HUES6 (cell line): ENCODE data around the gene QPCT.
"Not testable (repeated sequence)": the region's sequence is repeated elsewhere in the genome, so short reads cannot be mapped to it uniquely, and the experiment has no call there.

ENCODE experiments used
- H3K27ac ChIP-seq: 2 replicates; pipeline ENCODE4 v1.7.0; 2013; ENCODE audit warnings: low read depth, mild to moderate bottlenecking, low read length, inconsistent platforms
- H3K27me3 ChIP-seq: 2 replicates; pipeline ENCODE4 v1.6.1; 2013; ENCODE audit warnings: low read length; ENCODE audit not compliant: control insufficient read depth, insufficient read depth
- H3K36me3 ChIP-seq: 2 replicates; pipeline ENCODE4 v1.6.1; 2013; ENCODE audit warnings: low read length; ENCODE audit not compliant: control insufficient read depth, insufficient read depth
- H3K4me1 ChIP-seq: 2 replicates; pipeline ENCODE4 v1.6.1; 2013; ENCODE audit warnings: low read length; ENCODE audit not compliant: control insufficient read depth, insufficient read depth
- H3K4me3 ChIP-seq: 2 replicates; pipeline ENCODE4 v1.5.1; 2013; ENCODE audit warnings: low read depth, low read length
- H3K9ac ChIP-seq: one replicate; pipeline ENCODE4 v1.6.1; 2013; ENCODE audit warnings: mild to moderate bottlenecking, low read length
- H3K9me3 ChIP-seq: 2 replicates; pipeline ENCODE4 v1.6.1; 2013; ENCODE audit warnings: low read depth, low read length; ENCODE audit not compliant: control insufficient read depth, insufficient read depth

Gene QPCT

GRCh38 chr2:37344453-37345361 is at the start of gene QPCT:
QPCT (plus strand) TSS chr2:37344630; CDS start chr2:37344732, 102 bp downstream.
- Histone ChIP-seq H3K36me3 (no peaks in the 10 kb centered on the region), H3K9ac (peak within 1 kb of the TSS; percentile 86), H3K4me3 (peak within 1 kb of the TSS; percentile 93), H3K27ac (peak within 1 kb of the TSS; percentile 38; the same call in 1 of the 2 replicates), H3K4me1 (peaks cover 39% of the 10 kb centered on the region), H3K27me3 (no peaks in the 10 kb centered on the region), H3K9me3 (no peaks in the 10 kb centered on the region)

GRCh38 chr2:37294858-37295257 is 49.6 kb upstream of the QPCT start:
- H3K4me3 ChIP-seq, H3K9me3 ChIP-seq, H3K9ac ChIP-seq, H3K27me3 ChIP-seq, H3K27ac ChIP-seq, H3K4me1 ChIP-seq: not testable (repeated sequence)
- H3K36me3 ChIP-seq = peaks cover 26% of the 10 kb centered on the region

GRCh38 chr2:37295469-37296073 is 48.9 kb upstream of the QPCT start:
- no peak overlapping the region for H3K27ac ChIP-seq
- no peak overlapping the region for H3K9ac ChIP-seq
- H3K27me3 ChIP-seq = no peaks in the 10 kb centered on the region
- H3K36me3 ChIP-seq = peaks cover 19% of the 10 kb centered on the region
- no peaks in the 10 kb centered on the region for H3K4me1 ChIP-seq
- no peaks in the 10 kb centered on the region for H3K9me3 ChIP-seq
- no peak overlapping the region for H3K4me3 ChIP-seq

GRCh38 chr2:37297632-37298031 is 46.8 kb upstream of the QPCT start:
- Histone ChIP-seq H3K9me3 (no peaks in the 10 kb centered on the region), H3K4me3 (no peak overlapping the region), H3K36me3 (peaks cover 4% of the 10 kb centered on the region), H3K4me1 (peaks cover 12% of the 10 kb centered on the region), H3K27me3 (no peaks in the 10 kb centered on the region), H3K27ac (no peak overlapping the region), H3K9ac (no peak overlapping the region)

GRCh38 chr2:37300146-37300545 is 44.3 kb upstream of the QPCT start:
- Histone ChIP-seq H3K9me3 (no peaks in the 10 kb centered on the region), H3K27me3 (no peaks in the 10 kb centered on the region), H3K9ac (no peak overlapping the region), H3K27ac (no peak overlapping the region), H3K36me3 (no peaks in the 10 kb centered on the region), H3K4me1 (peaks cover 14% of the 10 kb centered on the region), H3K4me3 (no peak overlapping the region)

- H3K4me1 ChIP-seq = peaks cover 14% of the 10 kb centered on the region
- H3K27ac ChIP-seq = no peak overlapping the region
- no peak overlapping the region for H3K9ac ChIP-seq
These were observed 43.9 kb upstream of the QPCT start for GRCh38 chr2:37300578-37300977.

GRCh38 chr2:37301408-37301807 is 43.0 kb upstream of the QPCT start:
- H3K4me1 ChIP-seq = peaks cover 14% of the 10 kb centered on the region
- no peaks in the 10 kb centered on the region for H3K9me3 ChIP-seq
- no peaks in the 10 kb centered on the region for H3K27me3 ChIP-seq
- no peak overlapping the region for H3K9ac ChIP-seq
- H3K27ac ChIP-seq = no peak overlapping the region
- H3K4me3 ChIP-seq = no peak overlapping the region
- no peaks in the 10 kb centered on the region for H3K36me3 ChIP-seq

More at GRCh38 chr2:37300578-37300977, 43.9 kb upstream of the QPCT start:
- no peaks in the 10 kb centered on the region for H3K36me3 ChIP-seq
- no peak overlapping the region for H3K4me3 ChIP-seq
- H3K27me3 ChIP-seq = no peaks in the 10 kb centered on the region
- H3K9me3 ChIP-seq = no peaks in the 10 kb centered on the region

GRCh38 chr2:37302701-37303252 is 41.7 kb upstream of the QPCT start:
- no peaks in the 10 kb centered on the region for H3K9me3 ChIP-seq

GRCh38 chr2:37306024-37306423 is 38.4 kb upstream of the QPCT start:
- H3K36me3 ChIP-seq = peaks cover 5% of the 10 kb centered on the region; the same call in 1 of the 2 replicates
- H3K27ac ChIP-seq = no peak overlapping the region
- no peaks in the 10 kb centered on the region for H3K9me3 ChIP-seq
- no peak overlapping the region for H3K4me3 ChIP-seq
- no peak overlapping the region for H3K9ac ChIP-seq
- H3K4me1 ChIP-seq = peaks cover 14% of the 10 kb centered on the region
- H3K27me3 ChIP-seq = no peaks in the 10 kb centered on the region

More at GRCh38 chr2:37302701-37303252, 41.7 kb upstream of the QPCT start:
- Histone ChIP-seq H3K36me3 (no peaks in the 10 kb centered on the region), H3K4me3 (no peak overlapping the region), H3K27me3 (no peaks in the 10 kb centered on the region), H3K9ac (no peak overlapping the region), H3K27ac (no peak overlapping the region), H3K4me1 (peaks cover 14% of the 10 kb centered on the region)

- H3K36me3 ChIP-seq = peaks cover 8% of the 10 kb centered on the region; the same call in 1 of the 2 replicates
- no peaks in the 10 kb centered on the region for H3K27me3 ChIP-seq
- peaks cover 6% of the 10 kb centered on the region for H3K4me1 ChIP-seq
- H3K9me3 ChIP-seq = no peaks in the 10 kb centered on the region
- no peak overlapping the region for H3K27ac ChIP-seq
- H3K9ac ChIP-seq = no peak overlapping the region
- H3K4me3 ChIP-seq = no peak overlapping the region
These were observed 36.9 kb upstream of the QPCT start for GRCh38 chr2:37307500-37307899.

GRCh38 chr2:37315364-37315763 is 29.1 kb upstream of the QPCT start:
- Histone ChIP-seq H3K9ac (no peak overlapping the region), H3K36me3 (peaks cover 17% of the 10 kb centered on the region; the same call in 1 of the 2 replicates)

More at GRCh38 chr2:37315364-37315763, 29.1 kb upstream of the QPCT start:
- Histone ChIP-seq H3K27me3 (no peaks in the 10 kb centered on the region), H3K27ac (no peak overlapping the region), H3K9me3 (no peaks in the 10 kb centered on the region), H3K4me3 (no peak overlapping the region), H3K4me1 (peaks cover 25% of the 10 kb centered on the region)
